Activated CD4-positive, alpha-beta T cell treated with anti-CD3 and anti-CD28 coated beads, Interleukin-10, Interleukin-2, amounts not matched to agents 100 ng/mL and 50 ng/mL, durations not matched to agents 16 hours and 8 hours (primary cell): ENCODE measurements around the gene RAVER1.
"Not testable (repeated sequence)": the region's sequence is repeated elsewhere in the genome, so short reads cannot be mapped to it uniquely, and the experiment has no call there.

Experiments used
- DNase-seq: peaks from one replicate; pipeline ENCODE4 v3.0.0-alpha.2; 2020

Gene RAVER1

GRCh38 chr19:10343495-10343894, 10.2 kb upstream of the RAVER1 start:
- DNase-seq, result no peak

GRCh38 chr19:10339977-10340376, 6.6 kb upstream of the RAVER1 start:
- DNase-seq, result no peak

GRCh38 chr19:10339380-10339960, 6.1 kb upstream of the RAVER1 start, which contains the start of gene ICAM3:
ICAM3 (minus strand) TSS chr19:10339624; CDS start chr19:10339614, 10 bp downstream.
- peak; percentile 84 for DNase-seq

GRCh38 chr19:10338940-10339339, 5.6 kb upstream of the RAVER1 start:
- no peak for DNase-seq

GRCh38 chr19:10336725-10337124, 3.4 kb upstream of the RAVER1 start:
- DNase-seq, result not testable (repeated sequence)

- DNase-seq, result no peak
These were observed 2.1 kb upstream of the RAVER1 start for GRCh38 chr19:10335352-10335985.

GRCh38 chr19:10334588-10335351, 1.4 kb upstream of the RAVER1 start:
- DNase-seq, result peak; percentile 51

- no peak for DNase-seq
These were observed 644 bp upstream of the RAVER1 start for GRCh38 chr19:10333758-10334587.

- no peak for DNase-seq
These were observed 968 bp downstream of the RAVER1 start for GRCh38 chr19:10332158-10332964.

GRCh38 chr19:10329555-10329954, 3.8 kb downstream of the RAVER1 start:
- no peak for DNase-seq

GRCh38 chr19:10328558-10329429, 4.5 kb downstream of the RAVER1 start:
- no peak for DNase-seq

- no peak for DNase-seq
These were observed 5.5 kb downstream of the RAVER1 start for GRCh38 chr19:10327793-10328192.

- DNase-seq, result no peak
These were observed 7.6 kb downstream of the RAVER1 start for GRCh38 chr19:10325732-10326131.

- no peak for DNase-seq
These were observed 11.2 kb downstream of the RAVER1 start for GRCh38 chr19:10321874-10322835.

GRCh38 chr19:10321417-10321797, 11.9 kb downstream of the RAVER1 start:
- DNase-seq, result no peak

- DNase-seq, result no peak
These were observed 12.5 kb downstream of the RAVER1 start for GRCh38 chr19:10320602-10321416.

- no peak for DNase-seq
These were observed 14.3 kb downstream of the RAVER1 start for GRCh38 chr19:10318807-10319682.

GRCh38 chr19:10317857-10318462, 15.4 kb downstream of the RAVER1 start:
- DNase-seq, result no peak
